ENCODE data around the gene PSMD10. TPM values are rescaled to one million over a fixed set of nuclear protein-coding genes. Genes with fewer than 3 reads are reported as not detected.

The PSMD10 gene
- total RNA-seq, 1 donor from 2014 or later: 12.2 TPM

- DNase-seq (ENCODE audit: low spot score) (no peak), ATAC-seq (no peak)
These were observed 18.6 kb downstream of the PSMD10 start for GRCh38 chrX:108072746-108073145.

DNA sequence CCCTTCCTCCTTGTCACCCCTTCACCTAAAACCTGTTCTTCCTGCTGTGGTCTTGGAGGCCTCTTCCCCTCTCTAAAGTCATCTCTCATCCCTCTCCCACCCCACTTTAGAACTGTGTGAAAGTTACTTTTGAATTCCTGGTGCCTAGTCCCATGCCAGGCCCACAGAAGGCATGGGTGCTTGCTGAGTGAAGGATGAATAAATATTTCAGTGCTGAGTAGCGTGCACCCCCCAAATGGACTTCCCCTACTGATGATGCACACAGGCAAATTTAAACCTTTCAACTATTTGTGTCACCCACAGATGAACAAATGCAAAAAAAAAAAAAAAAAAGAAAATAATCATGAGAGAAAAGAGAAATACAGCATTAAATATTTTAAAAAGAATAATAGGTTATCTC is 19.8 kb downstream of the PSMD10 start:
- no peak for ATAC-seq
- no peak for DNase-seq (ENCODE audit: low spot score)

- ATAC-seq (no peak), DNase-seq (ENCODE audit: low spot score) (no peak)
These were observed 20.5 kb downstream of the PSMD10 start for GRCh38 chrX:108070891-108071290.

DNA sequence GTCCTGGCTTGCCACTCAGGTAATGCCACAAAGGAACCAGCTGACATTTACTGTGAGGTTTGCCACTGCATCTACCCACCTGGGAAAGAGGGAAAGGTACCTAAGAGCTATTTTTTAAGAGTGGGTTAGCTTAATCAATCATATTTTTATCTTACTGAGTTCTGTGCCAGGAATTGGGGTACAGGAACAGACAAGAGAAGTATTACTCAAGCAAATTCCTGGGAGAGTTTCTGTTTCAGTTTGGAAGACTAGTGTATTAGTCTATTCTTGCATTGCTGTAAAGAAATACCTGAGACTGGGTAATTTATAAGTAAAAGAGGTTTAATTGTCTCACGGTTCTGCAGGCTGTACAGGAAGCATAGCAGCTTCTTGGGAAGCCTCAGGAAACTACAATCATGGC is 23.2 kb downstream of the PSMD10 start:
- no peak for ATAC-seq
- no peak for DNase-seq (ENCODE audit: low spot score)

- ATAC-seq (no peak), DNase-seq (ENCODE audit: low spot score) (no peak)
These were observed 26.7 kb downstream of the PSMD10 start for GRCh38 chrX:108064613-108065012.

- ATAC-seq (no peak), DNase-seq (ENCODE audit: low spot score) (no peak)
These were observed 27.3 kb downstream of the PSMD10 start for GRCh38 chrX:108064001-108064400.

GRCh38 chrX:108059801-108060200 is 31.5 kb downstream of the PSMD10 start:
- no peak for DNase-seq (ENCODE audit: low spot score)
- no peak for ATAC-seq

GRCh38 chrX:108055546-108055945 is 35.8 kb downstream of the PSMD10 start:
- no peak for ATAC-seq
- no peak for DNase-seq (ENCODE audit: low spot score)

DNA sequence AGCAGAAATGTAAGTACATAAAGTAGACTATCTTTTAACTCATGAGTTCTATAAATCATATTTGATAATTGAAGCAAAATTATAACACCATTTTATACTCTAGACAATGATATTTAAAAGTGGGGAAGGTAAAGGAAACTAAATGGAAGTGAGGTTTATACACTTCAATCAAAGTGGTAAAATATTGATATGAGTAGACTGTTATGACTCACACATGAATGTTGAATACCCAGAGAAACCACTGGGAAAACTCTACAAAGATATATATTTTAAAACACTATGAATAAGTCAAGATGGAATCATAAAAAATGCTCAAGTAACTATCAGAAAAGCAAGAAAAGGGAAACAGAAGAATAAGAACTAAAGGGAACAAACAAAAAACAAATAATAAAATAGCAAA is 38.1 kb downstream of the PSMD10 start:
- ATAC-seq (no peak), DNase-seq (ENCODE audit: low spot score) (no peak)

DNA sequence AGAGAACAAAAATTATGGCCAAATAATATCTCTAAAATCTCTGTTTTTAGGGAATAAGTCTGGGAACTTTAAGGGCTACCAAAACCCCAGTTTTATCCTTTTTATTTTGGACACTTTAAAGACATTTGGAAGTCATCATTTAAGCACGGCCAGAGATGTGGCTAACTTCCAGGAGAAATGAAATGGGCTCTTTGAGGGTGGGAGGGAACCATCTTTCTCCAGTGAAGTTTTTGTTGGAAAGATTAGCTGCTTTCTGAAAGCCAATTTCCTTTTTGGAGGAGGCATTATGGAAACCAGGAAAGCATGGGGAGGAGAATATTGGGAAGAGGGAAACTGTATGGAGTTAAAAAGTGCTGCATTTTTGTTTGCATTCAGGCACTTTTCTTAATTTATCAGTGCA is 41.7 kb downstream of the PSMD10 start:
- DNase-seq (ENCODE audit: low spot score): no peak
- ATAC-seq: no peak

DNA sequence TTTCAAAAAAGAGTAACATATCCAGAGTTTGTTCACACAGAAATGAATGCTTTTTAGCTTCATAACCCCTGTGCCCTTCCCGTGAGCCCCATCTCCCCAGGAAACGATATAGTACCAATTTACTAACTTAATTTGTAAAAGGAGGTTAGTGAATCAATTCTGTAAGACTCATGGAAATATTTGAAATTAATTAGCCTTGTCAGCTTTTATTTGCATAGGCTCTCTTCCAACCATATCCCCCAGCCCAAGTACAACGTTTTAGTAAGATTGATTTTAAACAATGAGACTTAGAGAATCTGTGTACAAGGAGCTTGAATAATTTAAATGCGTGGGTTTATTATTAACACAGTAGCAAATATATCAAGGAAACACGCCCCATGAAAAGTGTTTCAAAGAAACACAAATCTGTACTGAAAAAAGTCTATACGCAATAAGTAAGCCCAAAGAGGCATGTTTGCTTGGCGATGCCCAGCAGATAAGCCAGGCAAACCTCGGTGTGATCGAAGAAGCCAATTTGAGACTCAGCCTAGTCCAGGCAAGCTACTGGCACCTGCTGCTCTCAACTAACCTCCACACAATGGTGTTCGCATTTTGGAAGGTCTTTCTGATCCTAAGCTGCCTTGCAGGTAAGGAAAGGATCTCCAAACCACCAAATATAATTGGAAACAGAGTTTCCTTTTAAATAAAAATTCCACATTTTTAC is 46.6 kb downstream of the PSMD10 start, which contains the start of gene VSIG1:
Gene VSIG1, plus strand, starts transcription at position 512 of the 703 bp plus-strand sequence. Its CDS starts 66 bp downstream, at position 578.
- DNase-seq (ENCODE audit: low spot score): no peak
- ATAC-seq: peak; percentile 39

DNA sequence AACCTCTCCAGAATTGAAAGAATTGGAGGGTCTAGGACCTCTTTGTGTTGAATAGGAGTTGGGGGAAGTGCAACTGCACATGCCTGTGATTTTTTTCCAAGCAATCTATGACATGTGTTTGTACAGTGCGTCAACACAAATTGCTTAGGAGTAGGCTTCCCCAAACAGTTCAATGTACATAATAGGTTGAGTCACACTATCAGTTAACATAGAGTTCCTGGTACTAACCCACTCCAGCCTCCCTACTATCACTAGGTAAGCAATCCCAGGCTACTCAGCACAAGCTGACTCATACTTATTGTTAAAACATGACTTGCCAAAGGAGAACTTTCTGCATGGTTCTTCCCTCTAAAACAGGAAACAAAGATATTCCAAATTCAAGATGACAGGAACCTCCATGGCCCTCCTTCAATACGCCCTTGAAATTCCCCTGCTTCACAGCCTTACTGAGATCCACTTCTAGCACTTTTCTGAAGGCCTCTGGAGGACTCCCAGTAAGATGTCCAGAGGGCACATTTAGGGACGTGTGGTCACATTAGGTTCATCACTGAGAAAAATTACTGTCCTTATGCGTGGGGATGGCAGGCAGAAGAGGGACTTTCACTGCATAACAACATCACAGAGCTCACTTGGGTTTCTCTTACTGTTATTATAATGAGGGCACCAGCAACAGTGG is 54.9 kb downstream of the PSMD10 start:
- ATAC-seq: no peak
- no peak for DNase-seq (ENCODE audit: low spot score)

DNA sequence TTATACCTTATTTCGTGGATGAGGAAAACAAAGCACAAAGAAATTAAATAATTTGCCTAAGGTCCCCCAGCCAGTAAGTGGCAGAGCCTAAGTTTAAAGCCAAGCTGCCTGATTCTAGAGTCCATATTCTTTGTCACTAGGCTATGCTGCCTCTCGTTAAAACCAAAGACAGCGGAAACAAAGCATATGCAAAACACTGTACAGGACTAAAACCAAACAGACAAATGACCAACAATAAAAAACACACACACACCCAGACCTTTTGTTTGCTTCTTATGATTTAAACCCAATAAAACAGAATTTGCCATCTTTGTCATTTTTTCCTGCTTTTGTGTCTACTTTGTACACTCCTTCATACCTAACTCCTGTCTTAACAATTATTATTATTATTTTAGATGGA is 56.6 kb downstream of the PSMD10 start:
- no peak for ATAC-seq
- DNase-seq (ENCODE audit: low spot score): no peak

Other genes starting within 250 kb of the PSMD10 start
- not detected for gene TEX13B, start 109.2 kb downstream of the PSMD10 start, total RNA-seq
- gene VSIG1, start 46.5 kb downstream of the PSMD10 start, total RNA-seq: not detected
- gene ATG4A, start 236 bp upstream of the PSMD10 start, total RNA-seq: 12.1 TPM